Panc1 (cell line): ENCODE measurements around the gene PRRX2.

Experiments used
- CTCF ChIP-seq: fragments of 450-650 bp; IDR thresholded peaks from 2 replicates; pipeline ENCODE4 v1.5.1; 2017; ENCODE audit warnings: mild to moderate bottlenecking
- SIN3A ChIP-seq: IDR thresholded peaks from 2 replicates; pipeline ENCODE4 v1.6.1; 2012; ENCODE audit warnings: low read depth, mild to moderate bottlenecking, low read length, moderate library complexity, borderline replicate concordance; ENCODE audit not compliant: insufficient read depth

GRCh38 chr9:129694243-129694646, 28.8 kb downstream of the PRRX2 start:
- TF ChIP-seq SIN3A (no peak), CTCF (no peak)
